Body of pancreas (tissue), 4 donors: ENCODE results near the gene OLFM4.

ENCODE experiments used
- CTCF ChIP-seq, 7 experiments: fragments of 450-650 bp in 4 of 7; fragments of 200-600 bp in 3 of 7; sonication (generic) in 3 of 7; IDR thresholded peaks; one replicate each; pipeline ENCODE4 v1.5.1; 2016 to 2019; ENCODE audit warnings: antibody characterized with exemption in 7 of 7
- POLR2A ChIP-seq, 3 donors: fragments of 450-650 bp; IDR thresholded peaks; one replicate each; pipeline ENCODE4 v1.6.1; 2016; ENCODE audit warnings: antibody characterized with exemption in 3 of 3, mild to moderate bottlenecking in 2 of 3

GRCh38 chr13:53088871-53089270, 60.3 kb downstream of the OLFM4 start:
- TF ChIP-seq CTCF (IDR thresholded peaks at IDR 0.05) = no peak
- no peak for TF ChIP-seq POLR2A (IDR thresholded peaks at IDR 0.05)
